Left ventricle myocardium inferior (tissue), 1 donor: Measurements from ENCODE around the gene TTLL11. TPM values are rescaled to one million over a fixed set of nuclear protein-coding genes. Genes with fewer than 3 reads are reported as not detected.
"Not testable (repeated sequence)": the region's sequence is repeated elsewhere in the genome, so short reads cannot be mapped to it uniquely, and the experiment has no call there.

ENCODE experiments used
- DNase-seq: peaks from one replicate; pipeline ENCODE4 v3.0.0-alpha.2; 2020
- H3K27ac ChIP-seq: fragments of 200-600 bp; replicated peaks from 2 replicates; pipeline ENCODE4 v1.8.0; 2021
- H3K27me3 ChIP-seq: fragments of 200-600 bp; 2 replicates; pipeline ENCODE4 v1.8.0; 2021; ENCODE audit warnings: low read depth
- H3K36me3 ChIP-seq: fragments of 200-600 bp; 2 replicates; pipeline ENCODE4 v1.8.0; 2021
- H3K4me1 ChIP-seq: fragments of 200-600 bp; 2 replicates; pipeline ENCODE4 v1.8.0; 2021
- H3K4me3 ChIP-seq: fragments of 200-600 bp; 2 replicates; pipeline ENCODE4 v1.8.0; 2021; ENCODE audit warnings: mild to moderate bottlenecking, moderate library complexity
- H3K9me3 ChIP-seq: fragments of 200-600 bp; replicated peaks from 2 replicates; pipeline ENCODE4 v1.8.0; 2021
- intact Hi-C: fragments of 100-400 bp; cut with micrococcal nuclease; formaldehyde crosslinking; loops from one replicate; pipeline ENCODE4 v1.11.0; 2022
- total RNA-seq: library from RNA; stranded (reverse); fragmentation: NEBNext Ultra II Directional; extraction: Animal tissue kit (Norgen Biotek cat#: 25700); gene quantifications from one replicate; pipeline ENCODE4 v1.2.1, GENCODE V29; 2021
- TF ChIP-seq, protein P1 (sequence below): fragments of 200-600 bp; IDR thresholded peaks from 2 replicates; pipeline ENCODE4 v1.8.0; 2021; ENCODE audit warnings: antibody characterized with exemption, mild to moderate bottlenecking, borderline replicate concordance
- donor health status: DM: no; HTN: yes; CAD: no; lungs with severe emphysema.

Gene TTLL11
- total RNA-seq, 1 donor from 2014 or later, result 7.3 TPM

DNA sequence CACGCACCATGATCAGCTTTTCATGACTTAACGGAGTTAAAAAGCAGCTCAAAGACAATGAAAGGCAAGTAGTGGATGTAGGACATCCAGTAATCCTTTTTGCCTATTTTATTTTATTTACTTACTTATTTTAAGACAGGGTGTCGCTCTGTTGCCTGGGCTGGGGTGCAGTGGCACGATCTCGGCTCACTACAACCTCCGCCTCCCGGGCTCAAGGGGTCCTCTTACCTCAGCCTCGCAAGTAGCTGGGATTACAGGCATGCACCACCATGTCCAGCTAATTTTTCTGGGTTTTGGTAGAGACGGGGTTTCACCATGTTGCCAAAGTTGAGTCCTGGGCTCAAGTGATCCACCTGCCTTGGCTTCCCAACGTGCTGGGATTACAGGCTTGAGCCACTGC lies 292.7 kb downstream of the TTLL11 start:
- DNase-seq, result no peak
- H3K4me1 ChIP-seq, result no peaks in the 10 kb centered on the region
- peaks cover 14% of the 10 kb centered on the region for H3K9me3 ChIP-seq
- H3K4me3 ChIP-seq, result no peak overlapping the region
- intact Hi-C loops, result no loop called here
- TF ChIP-seq, protein P1, sequence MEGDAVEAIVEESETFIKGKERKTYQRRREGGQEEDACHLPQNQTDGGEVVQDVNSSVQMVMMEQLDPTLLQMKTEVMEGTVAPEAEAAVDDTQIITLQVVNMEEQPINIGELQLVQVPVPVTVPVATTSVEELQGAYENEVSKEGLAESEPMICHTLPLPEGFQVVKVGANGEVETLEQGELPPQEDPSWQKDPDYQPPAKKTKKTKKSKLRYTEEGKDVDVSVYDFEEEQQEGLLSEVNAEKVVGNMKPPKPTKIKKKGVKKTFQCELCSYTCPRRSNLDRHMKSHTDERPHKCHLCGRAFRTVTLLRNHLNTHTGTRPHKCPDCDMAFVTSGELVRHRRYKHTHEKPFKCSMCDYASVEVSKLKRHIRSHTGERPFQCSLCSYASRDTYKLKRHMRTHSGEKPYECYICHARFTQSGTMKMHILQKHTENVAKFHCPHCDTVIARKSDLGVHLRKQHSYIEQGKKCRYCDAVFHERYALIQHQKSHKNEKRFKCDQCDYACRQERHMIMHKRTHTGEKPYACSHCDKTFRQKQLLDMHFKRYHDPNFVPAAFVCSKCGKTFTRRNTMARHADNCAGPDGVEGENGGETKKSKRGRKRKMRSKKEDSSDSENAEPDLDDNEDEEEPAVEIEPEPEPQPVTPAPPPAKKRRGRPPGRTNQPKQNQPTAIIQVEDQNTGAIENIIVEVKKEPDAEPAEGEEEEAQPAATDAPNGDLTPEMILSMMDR, result no peak
- no peak overlapping the region for H3K27ac ChIP-seq
- no peaks in the 10 kb centered on the region for H3K27me3 ChIP-seq
- H3K36me3 ChIP-seq, result no peaks in the 10 kb centered on the region

GRCh38 chr9:121798941-121799340 lies 294.2 kb downstream of the TTLL11 start:
- Histone ChIP-seq H3K4me3 (no peak overlapping the region), H3K27me3 (no peaks in the 10 kb centered on the region), H3K9me3 (peaks cover 1% of the 10 kb centered on the region), H3K36me3 (no peaks in the 10 kb centered on the region), H3K27ac (no peak overlapping the region), H3K4me1 (no peaks in the 10 kb centered on the region)
- TF ChIP-seq, protein P1, result no peak
- DNase-seq, result no peak
- intact Hi-C loops, result no loop called here

DNA sequence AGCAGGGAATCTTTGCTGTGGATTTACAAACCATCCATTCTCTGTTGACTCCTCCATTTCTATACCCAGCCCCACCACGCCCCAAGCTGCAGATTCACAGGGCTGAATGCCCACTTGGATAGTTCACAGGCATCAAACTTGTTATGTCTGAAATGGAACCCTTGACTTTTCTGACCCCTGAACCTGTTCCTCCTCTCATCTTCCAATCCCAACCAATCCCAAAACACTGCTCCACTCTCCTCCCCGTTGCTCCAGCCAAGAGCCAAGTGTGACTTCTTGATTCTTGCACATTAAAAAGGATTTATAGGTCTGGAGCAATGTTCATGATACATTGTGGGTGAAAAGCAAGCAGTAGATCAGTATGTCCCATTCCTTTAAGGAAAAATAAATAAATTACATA lies 296.0 kb downstream of the TTLL11 start:
- intact Hi-C loops, result no loop called here
- Histone ChIP-seq H3K27ac (no peak overlapping the region), H3K4me3 (no peak overlapping the region), H3K9me3 (no peaks in the 10 kb centered on the region), H3K27me3 (no peaks in the 10 kb centered on the region), H3K36me3 (no peaks in the 10 kb centered on the region), H3K4me1 (no peaks in the 10 kb centered on the region)
- TF ChIP-seq, protein P1, result no peak
- DNase-seq, result no peak

DNA sequence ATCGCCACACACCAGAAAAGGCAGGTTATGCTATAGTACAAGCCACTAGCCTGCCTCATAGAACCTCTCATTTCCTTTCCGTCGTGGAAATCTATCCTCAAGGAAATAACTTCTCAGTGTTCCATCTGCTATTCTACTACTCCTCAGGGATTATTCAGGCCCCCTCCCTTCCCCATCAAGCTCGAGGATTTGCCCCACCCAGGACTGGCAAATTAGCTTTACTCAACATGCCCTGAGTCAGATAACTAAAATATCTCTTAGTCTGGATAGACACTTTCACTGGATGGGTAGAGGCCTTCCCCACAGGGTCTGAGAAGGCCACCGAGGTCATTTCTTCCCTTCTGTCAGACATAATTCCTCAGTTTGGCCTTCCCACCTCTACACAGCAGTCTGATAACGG lies 298.8 kb downstream of the TTLL11 start:
- DNase-seq, H3K27ac ChIP-seq, H3K36me3 ChIP-seq, H3K4me1 ChIP-seq, H3K9me3 ChIP-seq, H3K27me3 ChIP-seq, intact Hi-C loops, H3K4me3 ChIP-seq: not testable (repeated sequence)

DNA sequence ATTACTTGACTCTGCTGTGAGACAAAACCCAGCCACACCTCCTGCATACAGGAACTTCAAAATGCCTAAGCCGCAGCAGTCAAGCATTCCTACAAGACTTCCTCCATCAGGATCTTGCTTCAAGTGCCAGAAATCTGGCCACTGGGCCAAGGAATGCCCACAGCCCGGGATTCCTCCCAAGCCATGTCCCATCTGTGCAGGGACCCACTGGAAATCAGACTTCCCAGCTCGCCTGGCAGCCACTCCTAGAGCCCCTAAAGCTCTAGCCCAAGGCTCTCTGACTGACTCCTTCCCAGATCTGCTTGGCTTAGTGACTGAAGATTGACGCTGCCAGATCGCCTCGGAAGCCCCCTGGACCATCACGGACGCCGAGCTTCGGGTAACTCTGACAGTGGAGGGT lies 300.6 kb downstream of the TTLL11 start:
- DNase-seq, H3K27ac ChIP-seq, H3K36me3 ChIP-seq, H3K4me3 ChIP-seq, H3K4me1 ChIP-seq, H3K9me3 ChIP-seq, H3K27me3 ChIP-seq, intact Hi-C loops: not testable (repeated sequence)

DNA sequence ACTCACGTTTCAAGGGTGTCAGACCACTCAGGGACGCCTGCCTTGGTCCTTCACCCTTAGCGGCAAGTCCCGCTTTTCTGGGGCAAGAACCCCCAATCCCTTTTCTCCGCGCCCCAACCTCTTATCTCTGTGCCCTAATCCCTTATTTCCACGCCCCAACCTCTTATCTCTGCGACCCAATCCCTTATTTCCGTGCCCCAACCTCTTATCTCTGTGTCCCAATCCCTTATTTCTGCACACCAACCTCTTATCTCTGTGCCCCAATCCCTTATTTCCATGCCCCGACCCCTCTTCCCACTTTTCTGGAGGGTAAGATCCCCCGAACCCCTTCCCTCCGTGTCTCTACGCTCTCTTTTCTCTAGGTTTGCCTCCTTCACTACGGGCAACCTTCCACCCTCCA lies 302.3 kb downstream of the TTLL11 start:
- Histone ChIP-seq H3K27me3 (no peaks in the 10 kb centered on the region), H3K9me3 (no peaks in the 10 kb centered on the region), H3K4me3 (no peak overlapping the region), H3K4me1 (no peaks in the 10 kb centered on the region), H3K27ac (no peak overlapping the region), H3K36me3 (no peaks in the 10 kb centered on the region)
- intact Hi-C loops, result no loop called here
- TF ChIP-seq, protein P1, result no peak
- DNase-seq, result no peak
